Activated CD8-positive, alpha-beta memory T cell treated with anti-CD3 and anti-CD28 coated beads, Interleukin-2, amount 50 U/mL, for 1 hour (primary cell): Measurements from ENCODE around the gene CGNL1.

Experiments
- DNase-seq: peaks from one replicate; pipeline ENCODE4 v3.0.0-alpha.2; 2020; ENCODE audit errors: extremely low read depth

Gene CGNL1

DNA sequence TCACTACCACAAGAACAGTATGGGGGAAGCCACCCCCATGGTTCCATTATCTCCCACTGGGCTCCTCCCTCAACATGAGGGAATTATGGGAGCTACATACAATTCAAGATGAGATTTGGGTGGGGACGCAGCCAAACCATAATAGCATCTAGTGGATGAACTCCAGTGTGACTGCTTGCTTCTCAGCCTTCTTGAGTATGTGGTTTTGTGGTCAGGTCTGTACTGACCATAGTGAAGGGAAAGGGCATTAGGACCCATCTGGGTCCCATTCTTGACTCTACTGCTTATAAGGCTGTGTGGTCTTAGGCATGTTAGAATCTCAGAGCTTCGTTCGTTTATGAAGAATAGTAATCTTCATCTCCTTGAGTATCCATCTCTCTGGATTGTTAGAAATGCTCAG, 81.4 kb downstream of the CGNL1 start:
- no peak for DNase-seq

DNA sequence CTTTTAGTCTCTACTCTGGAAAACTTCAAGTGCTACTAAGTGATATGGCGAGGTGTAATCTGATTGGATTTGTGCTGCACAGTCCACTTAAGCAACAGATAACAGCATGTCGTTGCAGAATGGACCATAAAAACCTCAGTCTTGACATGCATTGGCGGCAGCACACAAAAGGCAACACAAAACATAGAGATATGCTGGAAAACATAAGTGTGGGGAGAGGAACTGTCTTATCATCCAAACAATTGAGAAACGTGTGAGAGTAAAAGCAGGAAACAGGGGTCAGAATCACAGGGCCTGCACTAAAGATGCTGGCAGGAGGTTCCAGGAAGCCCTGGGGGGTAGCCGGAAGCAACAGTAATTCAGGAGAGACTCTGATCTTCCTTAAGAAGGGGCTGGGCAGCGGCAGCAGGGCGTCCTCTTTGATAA, 82.1 kb downstream of the CGNL1 start:
- no peak for DNase-seq

DNA sequence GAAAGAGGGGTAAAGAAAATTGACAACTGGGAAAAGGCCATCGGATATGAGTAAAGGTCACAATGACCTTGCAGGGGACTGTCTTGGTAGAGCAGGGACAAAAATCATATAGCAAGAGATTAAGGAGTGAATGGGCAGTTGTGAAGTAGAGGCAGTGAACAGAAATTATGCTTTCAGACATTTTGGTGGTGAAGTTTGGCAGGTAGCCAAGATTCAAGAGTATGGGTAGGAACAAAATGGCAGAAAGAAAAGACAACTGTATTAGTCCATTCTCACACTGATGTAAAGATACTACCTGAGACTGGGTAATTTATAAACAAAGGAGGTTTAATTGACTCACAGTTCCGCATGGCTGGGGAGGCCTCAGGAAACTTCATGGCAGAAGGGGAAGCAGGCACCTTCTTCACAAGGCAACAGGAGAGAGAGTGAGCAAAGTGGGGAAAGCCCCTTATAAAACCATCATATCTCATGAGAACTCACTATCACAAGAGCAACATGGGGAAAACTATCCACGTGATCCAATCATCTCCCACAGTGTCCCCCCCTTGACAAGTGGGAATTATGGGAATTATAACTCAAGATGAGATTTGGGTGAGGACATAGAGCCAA, 84.0 kb downstream of the CGNL1 start:
- DNase-seq, result no peak

DNA sequence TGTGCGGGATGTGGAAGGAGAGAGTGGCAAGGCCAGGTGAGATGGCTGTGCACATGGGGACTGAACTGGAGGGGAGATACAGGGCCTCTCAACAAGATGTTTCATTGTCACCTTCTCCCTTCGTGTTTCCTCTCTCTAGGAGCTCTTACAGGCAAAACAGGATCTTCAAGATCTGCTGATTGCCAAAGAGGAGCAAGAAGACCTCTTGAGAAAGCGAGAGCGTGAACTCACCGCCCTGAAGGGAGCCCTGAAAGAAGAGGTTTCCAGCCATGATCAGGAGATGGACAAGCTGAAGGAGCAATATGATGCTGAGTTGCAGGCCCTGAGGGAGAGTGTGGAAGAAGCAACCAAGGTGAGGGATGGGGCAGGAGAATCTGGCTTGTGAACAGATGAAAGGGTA, 85.2 kb downstream of the CGNL1 start:
- no peak for DNase-seq

DNA sequence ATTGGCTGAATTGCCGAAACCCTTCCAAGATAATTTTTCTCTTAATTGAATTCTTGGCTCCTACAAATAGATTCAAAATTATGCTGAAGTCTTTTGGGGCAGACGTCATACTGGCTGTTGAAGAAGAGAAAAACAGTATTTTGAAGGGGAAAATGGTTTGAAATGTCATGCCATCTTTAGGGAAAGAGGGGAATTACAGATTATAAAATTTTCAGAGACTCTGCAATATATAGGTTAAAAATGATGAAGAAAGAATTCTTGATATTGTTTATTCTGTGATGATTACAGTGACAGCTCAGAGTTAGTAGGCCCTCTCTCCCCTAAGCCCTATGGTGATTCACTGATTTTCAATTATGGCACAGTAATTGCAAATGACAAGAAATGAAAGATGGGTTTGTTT, 86.1 kb downstream of the CGNL1 start:
- no peak for DNase-seq

DNA sequence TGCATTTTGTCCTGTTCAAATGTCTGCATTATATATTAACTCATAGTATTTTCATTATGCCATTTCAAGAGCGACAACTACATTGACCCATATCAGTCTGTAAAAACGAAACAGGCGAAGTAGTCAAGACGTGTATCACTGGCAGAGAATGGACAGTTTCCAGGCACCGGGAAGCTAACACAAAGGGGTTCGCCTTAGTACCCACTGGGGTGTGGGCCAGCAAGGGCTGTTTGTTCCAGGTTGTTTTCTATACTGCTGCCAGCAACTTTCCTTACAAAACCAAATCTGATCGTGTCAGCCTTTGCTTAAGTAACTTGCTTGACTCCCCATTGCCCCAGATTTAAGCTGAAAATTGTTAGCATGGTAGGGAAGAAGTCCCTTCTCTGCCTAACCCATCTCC, 87.1 kb downstream of the CGNL1 start:
- no peak for DNase-seq

DNA sequence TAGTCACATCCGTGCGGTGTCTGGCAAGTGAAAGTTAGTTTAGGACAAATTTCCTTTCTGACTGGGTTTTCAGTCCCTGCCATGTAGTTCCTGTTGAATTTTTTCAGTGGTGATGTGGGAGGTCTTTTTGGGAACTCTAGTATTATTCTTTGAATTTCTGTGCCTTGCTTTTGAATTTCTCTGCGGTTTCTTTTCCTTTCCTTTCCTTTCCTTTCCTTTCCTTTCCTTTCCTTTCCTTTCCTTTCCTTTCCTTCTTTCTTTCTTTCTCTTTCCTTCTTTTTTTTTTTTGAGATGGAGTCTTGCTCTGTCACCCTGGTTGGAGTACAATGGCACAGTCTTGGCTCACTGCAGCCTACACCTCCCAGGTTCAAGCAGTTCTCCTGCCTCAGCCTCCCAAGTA, 88.2 kb downstream of the CGNL1 start:
- DNase-seq, result no peak

DNA sequence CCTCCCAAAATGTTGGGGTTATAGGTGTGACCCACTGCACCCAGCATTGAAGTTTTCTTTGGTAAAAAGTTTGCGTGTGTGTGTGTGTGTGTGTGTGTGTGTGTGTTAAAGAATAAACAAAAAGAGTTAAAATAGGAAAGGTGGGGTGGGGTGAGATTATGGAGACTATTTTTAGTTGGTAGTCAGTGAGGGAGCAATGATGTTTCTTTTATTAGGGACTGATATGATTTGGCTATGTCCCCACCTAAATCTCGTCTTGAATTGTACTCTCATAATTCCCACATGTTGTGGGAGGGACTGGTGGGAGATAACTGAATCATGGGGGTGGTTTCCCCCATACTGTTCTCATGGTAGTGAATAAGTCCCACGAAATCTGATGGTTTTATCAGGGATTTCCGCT, 92.2 kb downstream of the CGNL1 start:
- DNase-seq, result no peak

DNA sequence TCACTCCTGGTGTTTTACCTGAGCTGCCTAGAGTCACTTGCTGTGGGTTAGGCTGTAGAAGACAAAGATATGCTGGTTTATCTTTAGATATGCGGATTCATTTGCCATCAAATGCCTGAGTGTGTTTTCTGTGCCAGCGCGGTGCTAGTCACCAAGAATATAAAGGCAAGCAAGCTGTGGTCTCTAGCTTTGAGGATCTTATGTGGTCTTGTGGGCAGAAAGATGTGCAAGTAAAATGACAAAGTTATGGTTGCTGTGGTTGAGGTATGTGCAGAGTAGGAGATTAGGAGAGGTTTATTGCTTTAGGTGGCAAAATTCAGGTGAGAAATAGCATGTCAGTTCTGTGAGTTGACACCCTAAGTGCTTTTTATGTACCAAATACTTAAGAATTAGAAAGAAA, 94.2 kb downstream of the CGNL1 start:
- no peak for DNase-seq

DNA sequence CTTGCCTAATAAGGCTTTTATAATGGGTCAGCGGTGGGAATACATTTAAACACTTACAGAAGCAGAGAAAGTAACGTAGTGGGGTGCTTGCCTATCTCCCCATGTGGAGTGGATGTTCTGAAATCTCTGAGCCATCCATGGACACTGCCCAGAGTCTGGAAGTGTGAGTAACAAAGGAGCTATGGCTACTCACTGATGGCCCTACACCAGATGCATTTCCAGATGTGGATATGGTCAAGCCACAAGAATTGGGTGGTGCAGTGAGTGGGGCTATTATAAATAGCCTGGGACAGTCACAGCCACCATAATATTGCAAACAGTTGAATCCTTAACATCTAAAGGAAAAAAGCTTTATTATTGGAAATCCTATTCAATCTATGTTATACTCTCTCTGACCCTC, 96.6 kb downstream of the CGNL1 start:
- DNase-seq, result no peak

DNA sequence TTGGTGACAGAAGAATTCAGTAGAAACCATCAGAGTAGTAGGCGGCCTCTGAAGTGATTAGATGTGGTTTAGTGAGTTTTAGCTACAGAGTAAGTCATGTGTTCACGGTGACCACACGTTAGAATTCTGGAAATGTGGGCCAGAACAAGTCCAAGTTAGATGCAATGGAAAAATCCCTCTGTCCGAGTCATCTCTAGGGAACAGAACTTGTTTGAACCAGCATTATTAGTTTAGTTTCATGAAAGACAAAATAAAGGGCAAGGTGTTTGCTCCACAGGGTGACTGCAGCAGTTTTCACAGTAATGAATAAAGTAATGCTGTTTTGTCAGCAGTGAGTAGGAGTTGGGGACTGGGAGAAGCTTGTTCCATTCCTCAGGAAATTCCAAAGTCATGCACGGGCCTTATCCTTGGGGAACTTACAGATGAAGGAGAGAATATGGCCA, 100.2 kb downstream of the CGNL1 start:
- no peak for DNase-seq

DNA sequence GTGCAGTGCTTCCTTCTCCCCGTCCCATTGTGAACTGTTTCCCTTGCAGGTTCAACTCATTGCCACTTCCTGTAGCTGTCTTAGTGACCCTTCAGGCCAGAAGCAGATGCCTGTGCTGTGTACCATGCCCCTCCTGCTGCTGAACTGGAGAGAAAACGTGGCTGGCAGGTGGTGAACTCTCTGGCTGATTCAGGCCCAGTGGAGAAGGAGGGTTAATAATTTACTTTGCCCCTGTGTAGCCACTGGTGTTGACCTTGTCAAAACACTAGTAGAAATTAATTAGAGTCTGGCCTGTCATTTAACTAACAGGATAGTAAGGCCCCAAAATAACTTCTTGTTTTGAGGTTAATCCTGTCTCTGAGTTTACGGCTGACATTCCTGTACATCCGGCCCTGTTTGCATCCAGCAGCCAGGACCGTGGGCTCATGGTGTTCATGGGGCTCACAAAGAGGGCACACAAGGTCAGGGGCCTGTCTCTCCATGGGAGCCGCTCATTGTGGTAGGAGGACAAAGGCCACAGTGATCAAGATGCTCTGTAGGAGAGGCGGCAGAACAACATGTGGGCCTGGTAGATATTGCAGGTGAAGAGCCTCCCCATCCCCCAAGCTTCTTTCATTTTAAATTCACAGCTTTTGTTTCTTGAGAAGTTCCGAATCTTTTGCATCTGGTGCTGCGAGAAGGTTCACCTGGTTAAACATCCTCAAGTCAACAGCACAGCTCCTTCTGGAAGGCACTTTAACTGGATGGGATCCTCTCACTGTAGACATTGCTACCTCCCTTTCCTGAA, 101.6 kb downstream of the CGNL1 start:
- DNase-seq, result no peak

DNA sequence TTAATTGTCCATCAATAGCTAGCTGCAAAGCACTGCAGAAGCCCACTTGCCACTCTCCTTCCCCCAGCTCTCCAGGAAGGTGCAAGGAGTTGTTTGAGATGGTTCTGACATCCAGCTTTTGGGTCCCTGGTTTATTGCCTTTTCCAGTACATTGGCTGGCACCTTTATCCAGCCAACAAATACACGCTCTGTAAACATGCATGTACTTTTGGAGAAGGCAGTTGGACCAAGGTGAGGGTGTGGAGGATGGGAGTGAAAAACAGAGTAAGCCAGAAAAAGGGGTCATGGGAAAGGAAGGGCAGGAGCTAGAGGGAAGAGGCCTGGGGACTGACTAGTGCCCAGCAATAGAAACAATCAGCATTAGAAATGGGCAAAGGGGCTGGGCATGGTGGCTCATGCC, 102.7 kb downstream of the CGNL1 start:
- no peak for DNase-seq

DNA sequence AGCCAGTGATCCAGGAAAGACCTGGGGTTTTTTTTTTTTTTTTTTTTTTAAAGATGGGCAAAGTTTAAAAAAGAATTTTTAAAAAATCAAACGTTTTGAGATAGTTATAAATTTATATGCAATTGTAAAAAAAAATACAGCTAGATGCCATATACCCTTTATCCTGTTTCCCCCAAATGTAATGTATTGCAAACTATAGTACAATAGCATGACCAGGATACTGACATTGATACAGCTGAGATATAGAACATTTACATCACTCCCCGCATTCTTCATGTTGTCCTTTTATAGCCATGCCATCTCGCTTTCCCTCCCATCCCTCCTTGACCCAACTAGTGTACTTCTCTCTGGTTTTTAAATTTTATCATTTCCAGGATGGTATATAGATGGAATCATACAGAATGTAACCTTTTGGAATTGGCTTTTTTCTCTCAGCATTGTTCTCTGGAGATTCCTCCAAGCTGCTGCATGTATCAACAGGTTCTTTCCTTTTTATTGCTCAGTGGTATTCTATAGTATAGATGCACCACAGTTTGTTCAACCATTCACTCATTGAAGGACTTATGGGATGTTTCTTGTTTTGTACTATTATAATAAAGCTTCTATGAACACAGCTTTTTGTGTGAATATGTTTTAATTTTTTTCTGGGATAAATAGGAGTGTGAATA, 104.9 kb downstream of the CGNL1 start:
- no peak for DNase-seq

DNA sequence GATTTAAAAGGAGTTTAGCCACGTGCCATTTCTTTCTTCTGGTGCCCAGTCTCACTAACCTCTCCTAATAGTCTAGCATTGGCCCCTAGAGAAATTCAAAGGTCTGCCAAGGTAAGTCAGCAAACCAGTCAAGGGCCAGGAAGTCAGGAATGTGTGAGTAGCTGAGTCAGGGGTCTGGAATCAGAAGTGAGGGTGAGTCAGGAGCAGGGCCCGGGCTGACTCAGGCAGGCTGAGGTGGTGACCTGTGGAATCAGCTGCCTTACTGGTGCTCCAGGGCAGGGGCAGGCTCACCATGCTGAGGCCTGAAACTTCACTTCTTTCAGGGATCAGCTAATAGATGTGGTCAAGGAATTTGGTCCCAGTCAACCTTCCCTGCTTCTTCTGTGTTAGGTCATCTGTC, 109.6 kb downstream of the CGNL1 start:
- no peak for DNase-seq

DNA sequence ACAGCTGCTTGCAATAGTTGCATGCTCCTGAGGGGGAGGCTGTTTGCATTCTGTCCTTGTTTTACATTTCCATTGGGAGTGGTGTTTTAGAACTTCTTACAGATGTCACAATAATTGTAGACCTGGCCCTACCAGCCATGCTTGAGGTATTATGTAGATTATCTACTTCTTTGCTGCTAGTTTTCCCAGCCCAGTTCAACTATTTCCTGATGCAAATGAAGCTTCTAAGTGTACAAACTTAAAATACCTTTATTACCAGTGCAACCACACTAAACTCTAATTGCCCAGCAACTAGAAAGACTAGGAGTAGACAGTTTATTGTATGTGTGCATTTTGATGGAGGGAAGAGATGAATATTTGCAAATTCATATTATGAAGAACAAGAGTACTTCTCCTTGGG, 110.5 kb downstream of the CGNL1 start:
- DNase-seq, result no peak

DNA sequence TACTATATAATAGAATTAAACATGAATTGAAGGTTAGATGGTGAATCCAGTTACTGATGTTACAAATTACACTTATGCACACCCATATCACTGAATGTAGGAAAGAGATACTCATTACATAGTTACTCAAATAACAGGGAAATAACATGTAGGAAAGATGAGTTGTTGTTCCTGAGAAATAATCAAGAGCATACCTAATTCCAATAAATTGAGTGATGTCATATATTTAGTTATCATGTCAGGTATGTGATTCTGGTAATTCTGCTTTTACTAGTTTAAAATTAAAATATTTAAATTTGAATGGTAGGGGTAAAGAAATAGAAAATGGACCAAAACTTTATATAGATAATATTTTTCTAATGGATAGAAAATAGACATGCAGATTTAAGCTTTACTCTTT, 112.8 kb downstream of the CGNL1 start:
- DNase-seq, result no peak

DNA sequence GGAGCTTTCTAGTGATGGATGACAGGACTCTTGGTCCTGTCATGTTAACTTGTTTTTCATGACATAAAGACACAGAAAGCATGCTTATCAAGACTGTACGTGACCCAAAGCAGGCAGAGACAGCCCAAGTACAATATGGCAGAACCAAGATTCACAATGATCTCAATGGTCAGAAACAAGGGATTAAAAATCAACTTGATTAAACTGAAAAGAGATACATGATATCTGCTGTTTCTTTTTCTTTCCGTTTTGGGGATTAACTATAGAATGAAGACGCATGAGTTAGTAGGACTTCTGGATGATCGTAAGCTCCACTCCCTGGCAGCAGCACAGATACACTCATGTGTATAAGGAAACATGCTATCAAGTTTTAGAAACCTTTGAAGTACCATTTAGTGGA, 117.0 kb downstream of the CGNL1 start:
- no peak for DNase-seq

DNA sequence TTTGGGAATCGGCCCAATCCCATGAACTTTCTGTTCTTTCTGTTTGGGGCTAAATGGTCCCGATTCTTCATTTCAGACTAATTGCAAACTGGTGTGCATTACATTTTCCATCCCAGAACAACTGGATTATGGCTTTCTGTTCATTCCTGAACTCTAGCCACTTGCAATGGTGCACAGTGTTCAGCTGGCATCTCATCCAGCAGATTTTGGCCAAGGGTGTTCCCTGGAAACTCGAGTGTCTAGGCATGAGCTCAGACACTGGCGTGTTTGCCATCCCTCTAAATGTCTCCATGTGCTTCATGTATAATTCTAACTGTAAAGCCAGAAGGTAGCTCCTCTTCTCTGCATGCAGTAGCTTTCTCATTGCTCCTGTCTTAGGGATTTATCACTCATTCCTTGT, 118.3 kb downstream of the CGNL1 start:
- no peak for DNase-seq

DNA sequence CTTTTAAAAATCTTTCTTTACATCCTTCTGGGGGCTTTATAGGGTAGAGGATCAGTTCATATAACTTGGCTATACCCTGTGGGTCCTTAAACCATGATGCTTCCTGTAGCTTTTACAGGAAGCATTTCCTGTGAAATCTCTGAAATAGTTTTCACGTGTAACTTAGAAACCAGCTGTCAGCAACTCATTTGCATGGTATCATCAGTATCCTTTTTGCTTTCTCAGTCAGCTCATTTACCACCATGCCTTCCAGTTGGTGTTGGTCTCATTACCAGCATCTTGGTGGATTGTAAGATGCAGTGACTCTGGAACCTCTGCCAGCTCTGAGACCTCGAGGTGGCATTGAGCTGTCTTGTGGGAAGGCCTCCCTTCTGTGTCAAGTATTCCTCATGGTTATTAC, 118.7 kb downstream of the CGNL1 start:
- no peak for DNase-seq

DNA sequence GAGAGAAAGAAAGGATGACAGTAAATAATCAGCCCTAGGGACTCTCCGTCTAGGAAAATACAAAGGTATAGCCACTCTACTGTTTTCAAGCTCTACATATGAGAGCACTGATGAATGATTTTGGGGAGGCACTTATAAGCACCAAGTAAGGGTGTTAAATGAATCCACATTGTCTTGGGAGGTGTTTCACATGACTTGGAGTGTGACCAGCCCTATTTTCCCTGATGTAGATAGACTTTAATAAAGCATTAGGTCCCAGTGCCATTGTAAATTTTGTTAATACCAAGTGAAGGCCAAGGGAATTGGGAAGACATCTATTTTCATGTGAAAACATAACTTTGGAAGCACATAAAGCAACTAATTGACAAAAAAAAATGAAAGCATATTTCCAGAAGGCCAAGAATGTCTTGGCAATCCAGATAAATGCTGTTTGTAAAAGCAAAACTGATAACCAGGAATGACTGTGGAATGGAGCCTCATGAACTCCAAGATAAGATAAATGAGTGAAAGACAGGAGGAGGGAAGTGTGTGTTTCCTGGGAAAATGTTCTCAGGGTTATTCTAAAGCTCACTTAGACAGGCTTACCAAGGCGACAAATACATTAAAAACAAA, 119.4 kb downstream of the CGNL1 start:
- no peak for DNase-seq

DNA sequence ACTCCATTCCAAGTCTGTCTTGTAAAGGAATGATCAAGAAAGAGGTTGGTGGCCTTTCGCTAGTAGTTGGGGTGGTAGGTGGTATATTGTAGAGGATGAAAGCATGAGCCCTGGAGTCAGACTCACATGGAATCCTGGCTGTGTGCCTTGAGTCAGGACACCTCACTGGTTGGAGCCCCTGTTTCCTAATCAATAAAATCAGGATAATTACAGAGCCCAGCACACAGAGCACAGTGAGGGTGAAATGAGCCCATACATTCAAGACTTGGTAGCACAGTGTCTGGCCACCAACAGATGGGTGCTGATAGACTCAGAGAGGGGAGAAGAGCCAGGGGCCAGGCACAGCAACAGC, 120.3 kb downstream of the CGNL1 start:
- no peak for DNase-seq
